GM18520 (cell line): ENCODE data around the gene MORF4L1.
"Not testable (repeated sequence)": the region's sequence is repeated elsewhere in the genome, so short reads cannot be mapped to it uniquely, and the experiment has no call there.

ENCODE experiments used
- ATAC-seq: cut with Tn5 transposase; IDR thresholded peaks from one replicate; pipeline ENCODE4 v1.9.1; 2021; ENCODE audit not compliant: unreplicated experiment

Gene MORF4L1

GRCh38 chr15:78855746-78856145 is 16.9 kb upstream of the MORF4L1 start:
- ATAC-seq = no peak

GRCh38 chr15:78859971-78860719 is 12.5 kb upstream of the MORF4L1 start:
- ATAC-seq = peak; percentile 56

GRCh38 chr15:78865585-78865984 is 7.1 kb upstream of the MORF4L1 start:
- not testable (repeated sequence) for ATAC-seq

GRCh38 chr15:78866031-78866430 is 6.7 kb upstream of the MORF4L1 start:
- ATAC-seq = not testable (repeated sequence)

GRCh38 chr15:78866803-78867202 is 5.9 kb upstream of the MORF4L1 start:
- no peak for ATAC-seq

GRCh38 chr15:78868366-78868765 is 4.3 kb upstream of the MORF4L1 start:
- no peak for ATAC-seq

GRCh38 chr15:78871483-78872127 is 1.1 kb upstream of the MORF4L1 start:
- ATAC-seq = not testable (repeated sequence)

GRCh38 chr15:78872972-78873792 is 492 bp downstream of the MORF4L1 start:
- peak; percentile 33 for ATAC-seq

GRCh38 chr15:78873793-78874765 is 1.4 kb downstream of the MORF4L1 start:
- no peak for ATAC-seq

GRCh38 chr15:78875107-78875914 is 2.6 kb downstream of the MORF4L1 start:
- ATAC-seq = no peak

- ATAC-seq = not testable (repeated sequence)
Observed at GRCh38 chr15:78876954-78877353, 4.3 kb downstream of the MORF4L1 start.

GRCh38 chr15:78878356-78878755 is 5.7 kb downstream of the MORF4L1 start:
- ATAC-seq = no peak

GRCh38 chr15:78879517-78880241 is 7.0 kb downstream of the MORF4L1 start:
- ATAC-seq = no peak

- ATAC-seq = no peak
Observed at GRCh38 chr15:78880242-78880533, 7.5 kb downstream of the MORF4L1 start.

- ATAC-seq = no peak
Observed at GRCh38 chr15:78880813-78881212, 8.1 kb downstream of the MORF4L1 start.

- ATAC-seq = no peak
Observed at GRCh38 chr15:78881681-78882080, 9.0 kb downstream of the MORF4L1 start.

- no peak for ATAC-seq
Observed at GRCh38 chr15:78889000-78889399, 16.3 kb downstream of the MORF4L1 start.

GRCh38 chr15:78893538-78893937 is 20.8 kb downstream of the MORF4L1 start:
- ATAC-seq = no peak

- ATAC-seq = no peak
Observed at GRCh38 chr15:78895471-78895870, 22.8 kb downstream of the MORF4L1 start.
